Hepatocyte (in vitro differentiated cells): Measurements from ENCODE around the gene PTPN1. TPM values are rescaled to one million over a fixed set of nuclear protein-coding genes. Genes with fewer than 3 reads are reported as not detected.

Experiments
- DNase-seq: peaks from one replicate; pipeline ENCODE4 v3.0.0-alpha.2; 2016; ENCODE audit warnings: low spot score
- H2AFZ ChIP-seq: fragments of 200-600 bp; sonication (generic); 2 replicates; pipeline ENCODE4 v1.6.0; 2016; ENCODE audit warnings: antibody characterized with exemption, mild to moderate bottlenecking
- H3K27ac ChIP-seq: fragments of 200-600 bp; sonication (generic); 2 replicates; pipeline ENCODE4 v1.5.1; 2016; ENCODE audit warnings: mild to moderate bottlenecking
- H3K27me3 ChIP-seq: fragments of 200-600 bp; sonication (generic); 2 replicates; pipeline ENCODE4 v1.6.1; 2016
- H3K36me3 ChIP-seq: fragments of 200-600 bp; sonication (generic); replicated peaks from 2 replicates; pipeline ENCODE4 v1.5.1; 2016; ENCODE audit warnings: low read depth; ENCODE audit not compliant: insufficient read depth
- H3K4me1 ChIP-seq: fragments of 200-600 bp; sonication (generic); 2 replicates; pipeline ENCODE4 v1.5.1; 2016; ENCODE audit warnings: mild to moderate bottlenecking, moderate library complexity; ENCODE audit not compliant: insufficient read depth
- H3K4me2 ChIP-seq: fragments of 200-600 bp; sonication (generic); 2 replicates; pipeline ENCODE4 v1.6.0; 2016
- H3K4me3 ChIP-seq: fragments of 200-600 bp; sonication (generic); 2 replicates; pipeline ENCODE4 v1.5.1; 2016; ENCODE audit warnings: mild to moderate bottlenecking
- H3K79me2 ChIP-seq: fragments of 200-600 bp; sonication (generic); 2 replicates; pipeline ENCODE4 v1.6.0; 2017; ENCODE audit warnings: mild to moderate bottlenecking
- H3K9me2 ChIP-seq: fragments of 200-600 bp; sonication (generic); replicated peaks from 2 replicates; pipeline ENCODE4 v1.6.0; 2017; ENCODE audit warnings: mild to moderate bottlenecking; ENCODE audit not compliant: insufficient read depth
- H3K9me3 ChIP-seq: fragments of 200-600 bp; sonication (generic); 2 replicates; pipeline ENCODE4 v1.5.1; 2016; ENCODE audit warnings: low read depth, mild to moderate bottlenecking
- H4K20me1 ChIP-seq: fragments of 200-600 bp; sonication (generic); 2 replicates; pipeline ENCODE4 v1.6.0; 2016; ENCODE audit warnings: mild to moderate bottlenecking; ENCODE audit not compliant: insufficient read depth, poor library complexity, severe bottlenecking
- EZH2 ChIP-seq: fragments of 200-600 bp; sonication (generic); IDR thresholded peaks from 2 replicates; pipeline ENCODE4 v1.6.1; 2016; ENCODE audit warnings: antibody characterized with exemption, mild to moderate bottlenecking, borderline replicate concordance
- EZH2phosphoT487 ChIP-seq: fragments of 200-600 bp; sonication (generic); IDR thresholded peaks from one replicate; pipeline ENCODE4 v1.6.1; 2018; ENCODE audit warnings: antibody characterized with exemption, mild to moderate bottlenecking, low read depth, moderate library complexity; ENCODE audit not compliant: unreplicated experiment, severe bottlenecking
- WGBS: methylation state at CpG from one replicate; pipeline ENCODE4 v1.1.6; 2016; ENCODE audit warnings: low lambda C conversion rate; ENCODE audit errors: missing lambda C conversion rate; 5-methylcytosine and 5-hydroxymethylcytosine counted together
- polyA plus RNA-seq: library from polyadenylated mRNA; unstranded; fragments of >200 nt; fragmentation: Nextera tagmentation; extraction: Ambion mirVana; gene quantifications from 2 replicates; pipeline ENCODE4 v1.2.1, GENCODE V29; 2016
- total RNA-seq: library from RNA; depleted of rRNA; stranded (reverse); fragments of >200 nt; gene quantifications from 2 replicates; pipeline ENCODE4 v1.2.3, GENCODE V29; 2014
- TF ChIP-seq, protein P1 (sequence below): fragments of 200-600 bp; sonication (generic); IDR thresholded peaks from 2 replicates; pipeline ENCODE4 v1.5.1; 2016; ENCODE audit warnings: antibody characterized with exemption, mild to moderate bottlenecking; ENCODE audit not compliant: poor library complexity

Gene PTPN1
- total and polyA plus RNA-seq, 2 experiments from 2014 or later: 22.0 to 32.1 TPM

DNA sequence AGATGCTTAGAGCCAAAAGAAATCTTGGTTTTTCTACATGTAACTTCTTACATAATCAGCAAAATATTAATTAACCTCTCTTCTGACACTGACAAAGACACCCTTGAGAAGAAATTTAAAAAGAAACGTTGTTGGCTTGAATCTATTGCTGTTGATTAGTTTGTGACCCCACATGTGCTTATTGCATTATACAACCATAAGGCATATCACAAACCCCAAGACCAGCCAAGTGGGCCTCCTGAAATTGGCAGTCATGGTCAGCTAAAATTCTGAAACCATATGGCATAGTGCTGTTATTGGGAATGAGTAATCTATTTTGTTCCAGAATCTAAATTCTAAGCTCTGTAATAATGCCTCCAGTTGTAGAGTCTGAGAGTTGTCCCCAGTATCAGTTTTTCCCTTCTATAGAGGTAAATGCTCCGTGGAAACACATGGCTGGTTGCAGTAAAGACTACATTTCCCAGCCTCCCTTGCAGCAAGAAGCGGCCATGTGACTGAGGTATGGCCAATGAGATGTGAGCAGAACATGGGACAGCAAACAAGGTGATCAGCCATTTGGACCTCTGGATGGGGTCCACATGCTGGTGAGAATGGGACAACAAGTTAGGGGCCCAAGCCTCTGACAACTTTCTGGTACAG, 42.3 kb upstream of the PTPN1 start:
- no peaks in the 10 kb centered on the region for H3K9me3 ChIP-seq
- no peaks in the 10 kb centered on the region for H3K36me3 ChIP-seq
- H3K4me3 ChIP-seq: no peak overlapping the region
- no peak for DNase-seq
- TF ChIP-seq EZH2phosphoT487: no peak
- TF ChIP-seq EZH2: no peak
- TF ChIP-seq, protein P1, sequence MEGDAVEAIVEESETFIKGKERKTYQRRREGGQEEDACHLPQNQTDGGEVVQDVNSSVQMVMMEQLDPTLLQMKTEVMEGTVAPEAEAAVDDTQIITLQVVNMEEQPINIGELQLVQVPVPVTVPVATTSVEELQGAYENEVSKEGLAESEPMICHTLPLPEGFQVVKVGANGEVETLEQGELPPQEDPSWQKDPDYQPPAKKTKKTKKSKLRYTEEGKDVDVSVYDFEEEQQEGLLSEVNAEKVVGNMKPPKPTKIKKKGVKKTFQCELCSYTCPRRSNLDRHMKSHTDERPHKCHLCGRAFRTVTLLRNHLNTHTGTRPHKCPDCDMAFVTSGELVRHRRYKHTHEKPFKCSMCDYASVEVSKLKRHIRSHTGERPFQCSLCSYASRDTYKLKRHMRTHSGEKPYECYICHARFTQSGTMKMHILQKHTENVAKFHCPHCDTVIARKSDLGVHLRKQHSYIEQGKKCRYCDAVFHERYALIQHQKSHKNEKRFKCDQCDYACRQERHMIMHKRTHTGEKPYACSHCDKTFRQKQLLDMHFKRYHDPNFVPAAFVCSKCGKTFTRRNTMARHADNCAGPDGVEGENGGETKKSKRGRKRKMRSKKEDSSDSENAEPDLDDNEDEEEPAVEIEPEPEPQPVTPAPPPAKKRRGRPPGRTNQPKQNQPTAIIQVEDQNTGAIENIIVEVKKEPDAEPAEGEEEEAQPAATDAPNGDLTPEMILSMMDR: no peak
- H2AFZ ChIP-seq: no peak overlapping the region
- no peaks in the 10 kb centered on the region for H3K4me1 ChIP-seq
- H3K4me2 ChIP-seq: no peak overlapping the region
- no peaks in the 10 kb centered on the region for H4K20me1 ChIP-seq
- no peaks in the 10 kb centered on the region for H3K27me3 ChIP-seq
- 74% methylated on average over 3 of the region's 3 CpGs for WGBS
- H3K79me2 ChIP-seq: no peaks in the 10 kb centered on the region
- H3K27ac ChIP-seq: no peak overlapping the region
- no peaks in the 10 kb centered on the region for H3K9me2 ChIP-seq

DNA sequence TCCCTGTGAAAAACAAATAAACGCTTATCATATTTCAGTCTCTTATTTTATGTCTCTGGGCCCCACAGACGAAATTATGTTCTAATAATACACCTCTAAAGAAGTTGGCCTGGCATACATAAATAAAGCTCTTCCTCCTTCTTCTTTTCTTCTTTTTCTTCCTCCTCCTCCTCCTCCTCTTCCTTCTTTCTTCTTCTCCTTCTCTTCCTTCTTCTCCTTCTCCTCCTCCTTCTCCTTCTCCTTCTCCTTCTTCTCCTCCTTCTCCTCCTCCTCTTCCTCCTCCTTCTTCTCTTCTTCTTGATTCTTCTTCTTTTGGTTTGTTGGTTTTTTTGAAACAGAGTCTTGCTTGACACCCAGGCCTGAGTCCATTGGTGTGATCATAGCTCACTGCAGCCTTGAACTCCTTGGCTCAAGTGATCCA, 41.8 kb upstream of the PTPN1 start:
- 90% methylated on average over 2 of the region's 2 CpGs for WGBS
- Histone ChIP-seq H3K36me3 (no peaks in the 10 kb centered on the region), H3K4me1 (no peaks in the 10 kb centered on the region), H3K9me2 (no peaks in the 10 kb centered on the region), H3K9me3 (no peaks in the 10 kb centered on the region), H3K79me2 (no peaks in the 10 kb centered on the region), H3K4me3 (no peak overlapping the region), H4K20me1 (no peaks in the 10 kb centered on the region), H3K27ac (no peak overlapping the region), H3K4me2 (no peak overlapping the region), H3K27me3 (no peaks in the 10 kb centered on the region), H2AFZ (no peak overlapping the region)
- TF ChIP-seq EZH2 (no peak), EZH2phosphoT487 (no peak)
- TF ChIP-seq, protein P1: no peak
- DNase-seq: no peak

DNA sequence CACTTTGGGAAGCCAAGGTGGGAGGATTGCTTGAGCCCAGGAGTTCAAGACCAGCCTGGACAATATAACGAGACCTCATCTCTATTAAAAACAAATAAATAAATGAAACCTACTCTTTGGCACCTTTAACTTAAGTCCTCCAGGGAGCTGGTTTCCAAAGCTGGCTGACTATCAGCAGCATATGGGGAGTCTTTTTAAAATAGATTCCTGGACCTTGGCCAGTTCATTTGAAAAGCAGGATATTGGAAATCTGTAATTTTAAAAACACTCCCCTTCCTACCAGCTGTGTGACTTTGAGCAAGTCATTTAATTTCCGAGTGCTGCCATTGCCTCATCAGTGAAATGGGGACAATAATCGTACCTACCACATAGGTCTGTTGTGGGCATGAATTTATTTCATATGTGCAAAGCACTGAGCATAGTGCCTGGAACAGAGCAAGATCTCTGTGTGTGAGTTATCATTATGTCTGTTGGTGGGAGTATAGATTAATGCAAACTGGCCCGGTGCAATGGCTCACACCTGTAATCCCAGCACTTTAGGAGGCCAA, 40.9 kb upstream of the PTPN1 start:
- Histone ChIP-seq H3K27ac (no peak overlapping the region), H3K79me2 (no peaks in the 10 kb centered on the region), H3K36me3 (no peaks in the 10 kb centered on the region), H4K20me1 (no peaks in the 10 kb centered on the region), H3K4me3 (no peak overlapping the region), H2AFZ (no peak overlapping the region), H3K27me3 (no peaks in the 10 kb centered on the region), H3K9me3 (no peaks in the 10 kb centered on the region), H3K4me1 (no peaks in the 10 kb centered on the region), H3K4me2 (no peak overlapping the region), H3K9me2 (no peaks in the 10 kb centered on the region)
- 96% methylated on average over 4 of the region's 4 CpGs for WGBS
- DNase-seq: no peak
- TF ChIP-seq, protein P1: no peak
- no peak for TF ChIP-seq EZH2phosphoT487
- TF ChIP-seq EZH2: no peak
